HG03558 (cell line): ENCODE results near the gene BRICD5.

Source experiments
- ATAC-seq: cut with Tn5 transposase; IDR thresholded peaks from one replicate; pipeline ENCODE4 v1.9.1; 2021; ENCODE audit warnings: moderate number of reproducible peaks; ENCODE audit not compliant: unreplicated experiment; ENCODE audit errors: extremely low read depth

Gene BRICD5

GRCh38 chr16:2238150-2238837 is 27.6 kb upstream of the BRICD5 start:
- no peak for ATAC-seq

DNA sequence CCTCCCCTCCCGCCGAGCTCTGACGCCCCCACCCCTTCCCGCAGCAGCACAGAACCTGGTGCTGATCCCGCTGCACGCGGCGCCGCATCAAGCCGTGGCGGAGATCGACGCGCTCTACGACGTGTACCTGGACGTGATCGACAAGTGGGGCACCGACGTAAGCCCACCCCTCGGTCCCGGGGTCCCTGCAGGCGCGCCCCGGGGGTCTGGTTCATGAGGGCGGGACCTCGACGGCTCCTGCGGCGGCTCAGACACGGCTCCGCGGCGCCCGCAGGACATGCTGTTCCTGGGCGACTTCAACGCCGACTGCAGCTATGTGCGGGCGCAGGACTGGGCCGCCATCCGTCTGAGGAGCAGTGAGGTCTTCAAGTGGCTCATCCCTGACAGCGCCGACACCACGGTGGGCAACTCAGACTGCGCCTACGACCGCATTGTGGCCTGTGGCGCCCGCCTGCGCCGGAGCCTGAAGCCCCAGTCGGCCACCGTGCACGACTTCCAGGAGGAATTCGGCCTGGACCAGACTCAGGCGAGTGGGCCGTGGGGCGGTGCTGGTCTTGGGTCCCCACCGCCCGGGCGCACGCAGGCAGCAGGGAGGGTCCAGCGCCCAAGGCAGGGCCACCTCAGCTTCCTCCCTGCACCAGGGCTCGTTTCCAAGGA is 27.0 kb upstream of the BRICD5 start:
- no peak for ATAC-seq

DNA sequence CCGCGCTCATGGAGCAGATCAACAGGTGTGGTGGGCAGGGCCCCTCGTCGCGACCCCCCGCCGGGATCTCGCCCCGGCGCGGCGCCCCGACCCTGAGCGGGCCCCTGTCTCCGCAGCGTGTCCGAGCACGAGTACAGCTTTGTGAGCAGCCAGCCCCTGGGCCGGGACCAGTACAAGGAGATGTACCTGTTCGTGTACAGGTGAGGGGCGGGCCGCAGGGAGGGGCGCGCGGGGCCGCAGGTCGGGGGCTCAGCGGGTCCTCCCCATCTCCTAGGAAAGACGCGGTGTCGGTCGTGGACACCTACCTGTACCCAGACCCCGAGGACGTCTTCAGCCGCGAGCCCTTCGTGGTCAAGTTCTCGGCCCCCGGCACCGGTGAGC is 26.4 kb upstream of the BRICD5 start:
- no peak for ATAC-seq

DNA sequence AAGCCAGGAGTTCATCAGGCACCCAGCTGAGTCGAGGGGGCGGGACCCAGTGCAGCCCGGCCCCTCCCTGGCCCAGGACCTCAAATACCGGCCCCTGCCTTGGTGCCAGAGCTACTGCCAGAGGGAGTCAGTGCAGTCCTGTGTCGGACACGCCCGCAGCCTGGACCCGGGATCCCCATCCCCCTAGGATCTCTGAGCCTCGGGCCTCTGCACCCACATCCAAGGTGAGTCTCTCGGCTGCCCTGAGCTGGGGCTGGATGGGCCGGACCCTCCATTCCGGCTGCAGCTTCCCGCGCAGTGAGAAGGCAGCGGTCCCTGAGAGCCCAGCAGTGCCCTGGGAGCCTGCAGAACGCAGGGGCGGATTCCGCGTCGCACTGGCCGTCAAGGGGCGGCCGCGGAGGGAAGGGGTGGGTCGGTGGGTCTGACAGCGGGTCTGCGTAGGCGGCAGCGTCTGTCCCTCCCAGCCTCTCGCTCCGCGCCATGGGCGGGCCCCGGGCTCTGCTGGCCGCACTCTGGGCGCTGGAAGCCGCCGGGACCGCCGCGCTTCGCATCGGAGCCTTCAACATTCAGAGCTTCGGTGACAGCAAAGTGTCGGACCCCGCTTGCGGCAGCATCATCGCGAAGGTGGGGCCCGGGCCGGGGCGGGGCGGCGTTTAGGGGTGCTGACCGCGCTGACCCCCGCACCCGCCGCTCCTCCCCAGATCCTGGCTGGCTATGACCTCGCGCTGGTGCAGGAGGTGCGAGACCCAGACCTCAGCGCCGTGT is 25.9 kb upstream of the BRICD5 start, which contains the start of gene DNASE1L2:
TSS of gene DNASE1L2 (plus strand) at position 108 of the 765 bp plus-strand sequence. CDS start at position 481, 373 bp downstream.
- ATAC-seq: no peak

GRCh38 chr16:2235695-2236336 is 25.2 kb upstream of the BRICD5 start:
- no peak for ATAC-seq

DNA sequence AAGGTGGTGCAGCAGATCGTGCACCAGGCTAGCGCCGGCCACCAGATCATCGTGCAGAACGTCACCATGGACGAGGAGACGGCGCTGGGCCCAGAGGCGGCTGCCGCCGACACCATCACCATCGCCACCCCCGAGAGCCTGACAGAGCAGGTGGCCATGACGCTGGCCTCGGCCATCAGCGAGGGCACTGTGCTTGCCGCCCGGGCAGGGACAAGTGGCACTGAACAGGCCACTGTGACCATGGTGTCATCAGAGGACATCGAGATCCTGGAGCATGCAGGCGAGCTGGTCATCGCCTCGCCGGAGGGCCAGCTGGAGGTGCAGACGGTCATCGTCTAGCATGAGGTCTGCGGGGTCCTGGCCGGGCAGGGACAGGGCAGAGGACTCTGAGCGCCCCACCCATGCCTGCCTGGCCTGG is 24.6 kb upstream of the BRICD5 start:
- ATAC-seq: no peak

DNA sequence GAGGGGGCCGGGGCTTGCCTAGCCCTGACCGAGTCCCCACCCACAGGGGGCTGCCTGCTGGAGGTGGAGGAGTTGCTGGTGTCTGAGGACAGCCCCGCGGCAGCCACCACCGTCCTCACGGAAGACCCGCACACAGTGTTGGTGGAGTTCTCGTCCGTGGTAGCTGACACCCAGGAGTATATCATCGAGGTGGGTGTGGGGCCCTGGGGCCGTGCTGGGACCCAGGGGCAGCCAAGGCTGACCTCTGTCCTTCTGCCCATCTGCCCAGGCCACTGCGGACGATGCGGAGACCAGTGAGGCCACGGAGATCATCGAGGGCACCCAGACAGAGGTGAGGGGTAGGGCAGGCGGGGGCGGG is 24.1 kb upstream of the BRICD5 start:
- no peak for ATAC-seq

DNA sequence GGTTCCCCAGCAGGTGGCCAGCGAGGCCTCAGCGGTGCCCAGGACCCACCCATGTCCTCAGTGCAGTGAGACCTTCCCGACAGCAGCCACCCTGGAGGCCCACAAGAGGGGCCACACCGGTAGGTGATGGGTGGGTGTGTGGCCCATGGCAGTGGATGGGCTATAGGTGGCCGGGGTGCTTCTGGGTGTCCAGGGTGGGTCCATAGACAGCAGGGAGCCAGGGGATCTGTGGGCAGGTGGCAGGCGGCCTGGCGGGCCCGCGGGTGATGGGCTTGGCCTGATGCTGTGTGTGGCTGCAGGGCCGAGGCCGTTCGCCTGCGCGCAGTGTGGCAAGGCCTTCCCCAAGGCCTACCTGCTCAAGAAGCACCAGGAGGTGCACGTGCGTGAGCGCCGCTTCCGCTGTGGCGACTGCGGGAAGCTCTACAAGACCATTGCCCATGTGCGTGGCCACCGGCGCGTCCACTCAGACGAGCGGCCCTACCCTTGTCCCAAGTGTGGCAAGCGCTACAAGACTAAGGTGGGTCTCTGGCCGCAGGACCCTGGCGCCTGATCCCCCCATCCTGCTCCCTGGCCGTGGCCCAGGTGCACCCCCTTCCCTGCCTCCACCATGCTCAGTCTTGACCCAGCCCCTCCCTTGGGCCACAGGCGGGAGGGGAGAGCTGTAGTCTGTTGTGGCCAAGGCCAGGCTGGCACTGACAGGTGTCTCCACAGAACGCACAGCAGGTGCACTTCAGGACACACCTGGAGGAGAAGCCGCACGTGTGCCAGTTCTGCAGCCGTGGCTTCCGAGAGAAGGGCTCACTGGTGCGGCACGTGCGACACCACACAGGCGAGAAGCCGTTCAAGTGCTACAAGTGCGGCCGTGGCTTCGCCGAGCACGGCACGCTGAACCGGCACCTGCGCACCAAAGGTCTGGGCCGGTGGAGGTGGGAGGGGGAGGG is 23.5 kb upstream of the BRICD5 start:
- ATAC-seq: no peak

DNA sequence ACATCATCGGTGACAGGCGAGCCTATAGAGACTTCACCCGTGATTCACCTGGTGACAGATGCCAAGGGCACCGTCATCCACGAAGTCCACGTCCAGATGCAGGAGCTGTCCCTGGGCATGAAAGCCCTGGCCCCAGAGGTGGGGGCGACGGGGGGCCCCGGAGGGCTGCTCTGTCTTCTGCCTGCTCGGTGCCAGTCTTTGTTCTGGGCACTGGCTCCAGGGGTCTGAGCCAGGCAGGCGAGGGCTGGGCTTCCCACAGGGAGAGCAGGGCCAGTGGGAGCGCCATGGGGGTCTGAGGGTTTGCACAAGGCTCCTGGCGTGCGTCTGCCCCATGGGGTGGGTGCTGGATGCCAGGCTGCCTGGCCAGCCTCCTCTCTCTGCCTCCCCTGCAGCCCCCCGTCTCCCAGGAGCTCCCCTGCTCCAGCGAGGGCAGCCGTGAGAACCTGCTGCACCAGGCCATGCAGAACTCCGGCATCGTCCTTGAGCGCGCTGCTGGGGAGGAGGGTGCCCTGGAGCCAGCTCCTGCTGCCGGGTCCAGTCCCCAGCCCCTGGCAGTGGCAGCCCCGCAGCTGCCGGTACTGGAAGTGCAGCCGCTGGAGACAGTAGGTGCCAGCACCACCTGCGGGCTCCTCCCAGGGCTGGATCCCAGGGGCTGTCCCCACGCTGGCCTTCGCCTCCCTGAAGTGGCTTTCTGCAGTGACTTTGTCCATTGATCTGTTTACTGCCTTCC is 22.5 kb upstream of the BRICD5 start:
- no peak for ATAC-seq

- no peak for ATAC-seq
These were observed 21.7 kb upstream of the BRICD5 start for GRCh38 chr16:2232094-2232990.

DNA sequence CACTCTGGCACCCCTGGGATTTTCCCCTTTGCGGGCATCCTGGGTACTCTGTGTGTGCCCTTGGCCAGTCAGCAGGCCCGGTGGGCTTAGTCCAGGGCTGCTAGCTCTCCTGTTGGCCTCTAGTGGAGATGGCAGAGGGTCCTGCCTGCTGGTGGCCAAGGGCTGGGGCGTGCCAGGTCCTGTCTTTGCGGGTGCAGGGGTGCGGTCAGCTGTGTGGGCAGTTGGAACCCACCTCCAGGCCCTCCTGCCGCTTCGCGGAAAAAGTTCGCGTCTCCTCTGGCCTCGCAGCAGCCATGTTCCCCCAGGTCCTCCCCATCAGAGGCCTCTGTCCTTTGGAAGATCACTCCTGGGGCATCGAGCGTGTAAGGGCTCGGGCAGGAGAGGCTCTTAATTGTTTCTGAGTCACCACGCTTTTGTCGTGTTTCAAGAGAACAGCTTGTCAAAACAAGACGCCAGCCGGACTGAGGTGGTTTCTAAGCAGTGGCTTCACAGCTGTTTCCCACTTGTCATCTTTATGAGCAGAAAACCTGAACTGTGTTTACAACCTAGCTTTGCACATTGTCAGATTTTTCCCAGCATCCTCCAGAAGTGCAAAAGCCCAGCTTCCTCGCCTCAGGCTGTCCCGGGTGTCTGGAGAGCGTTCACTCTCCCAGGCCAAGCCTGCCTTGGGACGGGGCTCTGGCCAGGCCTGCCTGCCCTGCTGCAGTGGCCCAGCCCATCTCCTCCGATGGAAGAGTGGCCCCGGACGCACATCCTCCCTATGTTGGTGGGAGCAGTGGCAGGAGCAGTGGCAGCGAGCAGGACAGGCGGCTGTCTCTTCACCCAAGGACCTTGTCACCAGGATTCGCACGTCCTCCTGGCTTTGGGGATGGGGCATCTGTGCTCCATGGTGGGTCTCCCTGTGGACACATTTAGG is 20.6 kb upstream of the BRICD5 start:
- no peak for ATAC-seq

DNA sequence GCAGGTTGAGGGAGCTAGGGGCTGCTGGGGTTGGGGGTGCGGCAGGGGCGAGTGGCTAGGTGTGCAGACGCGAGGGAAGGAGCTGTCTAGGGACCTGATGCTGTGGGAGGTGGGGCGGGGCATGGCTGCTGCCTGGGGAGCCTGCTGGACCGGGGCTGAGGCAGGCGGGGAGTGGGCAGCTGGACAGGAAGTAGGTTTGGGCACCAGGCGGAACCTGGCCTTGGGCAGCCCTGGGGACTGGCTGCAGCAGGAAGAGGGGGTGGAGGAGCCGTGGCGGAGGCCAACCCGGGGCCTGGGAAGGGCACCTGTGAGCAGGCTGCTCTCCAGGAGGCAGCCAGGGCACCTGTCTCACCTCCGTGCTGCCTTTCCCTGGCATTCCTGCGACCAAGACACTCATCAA is 19.7 kb upstream of the BRICD5 start:
- no peak for ATAC-seq

- ATAC-seq: no peak
These were observed 19.1 kb upstream of the BRICD5 start for GRCh38 chr16:2229632-2230250.

- no peak for ATAC-seq
These were observed 18.4 kb upstream of the BRICD5 start for GRCh38 chr16:2229091-2229490.

GRCh38 chr16:2228161-2228824 is 17.6 kb upstream of the BRICD5 start:
- ATAC-seq: no peak

DNA sequence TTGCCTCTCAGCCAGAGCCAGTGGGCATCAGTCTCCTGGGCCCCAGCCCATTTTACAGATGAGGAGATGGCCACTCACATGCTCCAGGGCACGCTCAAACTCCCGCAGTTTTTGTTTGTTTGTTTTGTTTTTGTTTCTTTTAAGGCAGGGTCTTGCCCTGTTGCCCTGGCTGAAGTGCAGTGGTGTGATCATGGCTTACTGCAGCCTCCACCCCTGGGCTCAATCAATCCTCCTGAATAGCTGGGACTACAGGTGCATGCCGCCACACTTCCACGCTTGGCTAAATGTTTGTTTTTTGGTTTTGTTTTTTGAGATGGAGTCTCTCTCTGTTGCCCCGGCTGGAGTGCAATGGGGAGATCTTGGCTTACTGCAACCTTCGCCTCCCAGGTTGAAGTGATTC is 16.3 kb upstream of the BRICD5 start:
- ATAC-seq: no peak
